OCI-M1 (cell line): ENCODE data around the gene ZBTB33.
A peak's percentile ranks its signal among the peaks of the same experiment; 100 is the strongest.

Experiments
- DNase-seq: peaks from one replicate; lab custom pipeline; 2025; lab: John Stamatoyannopoulos, UW

Gene ZBTB33

DNA sequence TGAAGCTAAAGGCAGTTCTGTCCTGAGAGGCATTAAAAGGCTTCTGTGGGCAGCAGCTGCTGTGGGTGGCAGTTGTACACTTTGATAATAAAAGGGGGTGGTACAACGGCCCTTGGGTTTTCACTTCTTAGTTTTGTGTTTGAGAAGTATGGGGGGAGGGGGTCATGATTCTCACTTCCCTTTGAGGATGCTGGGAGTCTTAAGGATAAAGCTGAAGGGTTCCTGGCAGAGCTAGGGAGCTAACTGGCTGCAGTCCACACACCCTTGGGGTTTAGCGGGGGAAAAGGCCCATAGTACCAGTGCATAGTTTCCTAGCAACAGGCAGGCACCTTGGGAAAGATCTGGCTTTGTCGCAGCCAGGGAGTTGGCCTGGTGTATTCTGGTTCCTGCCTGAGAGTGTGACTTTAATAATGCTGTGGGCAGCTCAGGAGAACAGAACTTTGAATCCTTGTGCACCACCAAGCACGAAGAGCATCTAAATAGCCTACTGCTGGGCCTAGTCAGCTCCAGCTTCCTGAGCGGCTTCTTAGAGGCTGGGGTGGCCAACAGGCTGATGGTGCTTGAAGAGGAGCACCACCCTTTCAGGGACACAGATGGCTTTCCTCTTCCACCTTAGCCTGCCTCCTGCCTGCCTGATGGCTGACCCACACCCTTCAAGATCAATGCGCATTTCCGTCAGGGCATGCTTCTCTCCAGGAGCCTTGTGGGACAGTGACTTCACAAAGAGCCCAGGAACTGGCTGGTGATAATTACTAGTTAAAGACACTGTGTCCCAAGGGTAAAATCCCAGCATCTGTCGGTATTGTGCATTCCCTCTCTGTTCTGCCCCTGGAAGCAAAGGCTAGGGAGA is 12.5 kb downstream of the ZBTB33 start:
- peak; percentile 65 for DNase-seq

DNA sequence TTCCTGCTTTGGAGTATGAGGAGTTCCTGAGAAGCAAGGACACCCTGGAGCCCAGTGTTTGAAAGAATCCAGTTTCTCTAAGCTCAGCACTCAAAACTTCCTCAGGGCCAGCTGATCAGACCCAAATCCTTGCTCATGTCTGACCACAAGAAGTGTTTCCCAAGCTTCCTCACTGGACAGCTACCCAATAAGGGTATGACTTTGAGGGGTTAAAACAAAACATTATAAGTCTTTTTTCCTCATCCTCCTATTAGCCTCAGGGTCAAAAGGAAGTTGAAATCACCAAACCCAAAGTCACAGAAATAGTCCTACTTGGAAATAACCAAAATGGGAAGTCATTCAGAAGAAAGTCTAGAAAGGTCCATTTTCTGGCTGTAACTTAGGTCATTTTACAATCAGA is 13.7 kb downstream of the ZBTB33 start:
- peak; percentile 7 for DNase-seq

DNA sequence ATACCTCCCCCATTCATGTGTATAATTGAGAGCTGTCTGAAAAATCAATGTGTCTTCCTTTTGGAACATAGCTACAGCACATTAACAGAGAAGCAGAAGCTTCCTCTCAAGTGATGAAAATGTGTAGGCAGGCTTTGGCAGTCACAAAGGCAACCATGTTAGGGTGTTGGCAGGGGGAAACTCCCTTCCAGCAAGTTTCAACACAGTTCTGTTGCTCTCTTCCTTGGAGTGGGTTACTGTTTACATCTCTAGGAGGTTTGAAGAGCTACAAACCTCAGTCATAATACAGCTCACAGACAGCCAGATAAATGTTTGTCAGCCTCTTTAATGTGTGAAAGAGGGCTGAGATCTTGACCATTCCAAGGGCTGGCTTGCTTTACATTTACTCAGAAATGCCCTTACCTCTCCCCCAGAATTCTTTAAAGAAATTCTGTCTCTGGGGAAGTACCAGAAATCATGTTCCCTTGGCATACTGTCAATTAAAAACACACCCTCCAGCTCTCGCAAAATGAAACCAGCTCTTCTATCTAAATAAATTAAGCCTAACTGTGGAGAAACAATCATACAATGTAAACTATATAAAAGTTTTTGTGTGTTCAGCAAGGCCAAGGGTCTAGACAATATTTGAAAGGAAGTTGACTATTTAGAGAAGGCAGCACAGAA is 18.9 kb downstream of the ZBTB33 start:
- peak; percentile 35 for DNase-seq

DNA sequence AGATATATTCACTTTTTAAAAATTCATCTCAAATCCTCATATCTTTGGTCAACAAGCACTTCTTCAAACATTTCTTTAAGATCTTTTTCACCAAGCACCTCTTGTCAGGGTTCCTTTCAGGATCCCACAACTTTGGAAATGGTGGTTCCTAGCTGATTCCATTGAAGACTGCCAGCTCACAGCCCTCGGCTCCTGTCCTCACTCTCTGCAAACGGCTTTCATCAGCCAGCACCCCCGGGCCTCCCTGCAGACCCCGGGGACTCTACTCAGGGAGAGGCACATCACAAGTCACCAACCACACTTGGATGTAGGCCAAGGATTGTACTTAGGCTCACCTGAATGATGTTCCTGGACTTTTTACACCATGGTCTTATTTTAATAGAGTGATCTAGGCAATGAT is 20.0 kb downstream of the ZBTB33 start:
- no peak for DNase-seq

DNA sequence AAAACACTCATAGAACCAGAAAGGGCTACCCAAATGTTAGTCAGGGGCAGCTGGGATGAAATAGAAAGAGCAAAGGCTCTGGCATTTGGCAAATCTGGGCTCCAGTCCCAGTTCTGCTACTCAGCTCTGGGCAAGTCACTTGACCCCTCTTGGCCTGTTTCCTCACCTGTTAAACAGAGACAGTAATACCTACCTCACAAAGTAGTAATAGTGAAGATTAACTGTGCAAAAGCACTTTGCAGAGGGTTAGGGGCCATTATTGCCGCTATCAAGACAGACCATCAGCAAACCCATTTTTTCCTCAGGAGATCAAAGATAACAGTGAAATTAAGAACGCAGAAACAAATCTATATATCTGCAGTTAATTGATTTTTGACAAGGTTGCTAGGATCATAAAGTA is 20.6 kb downstream of the ZBTB33 start:
- DNase-seq: no peak

DNA sequence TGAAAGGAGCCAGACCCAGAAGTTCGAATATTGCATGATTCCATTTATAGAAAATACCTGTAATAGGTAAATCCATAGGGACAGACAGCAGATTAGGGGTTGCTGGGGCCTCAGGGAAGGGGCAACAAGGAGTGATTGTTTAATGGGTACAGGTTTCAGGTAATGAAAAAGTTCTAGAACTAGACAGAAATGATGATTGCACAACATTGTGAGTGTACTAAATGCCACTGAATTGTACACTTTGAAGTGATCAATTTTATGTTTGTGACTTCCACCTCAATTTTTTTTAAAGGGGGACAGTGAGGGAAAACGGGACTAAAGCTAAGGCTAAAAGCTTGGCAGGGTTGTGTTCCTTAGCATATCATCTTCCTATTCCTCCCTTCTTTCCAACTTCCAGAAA is 23.5 kb downstream of the ZBTB33 start:
- DNase-seq: no peak

DNA sequence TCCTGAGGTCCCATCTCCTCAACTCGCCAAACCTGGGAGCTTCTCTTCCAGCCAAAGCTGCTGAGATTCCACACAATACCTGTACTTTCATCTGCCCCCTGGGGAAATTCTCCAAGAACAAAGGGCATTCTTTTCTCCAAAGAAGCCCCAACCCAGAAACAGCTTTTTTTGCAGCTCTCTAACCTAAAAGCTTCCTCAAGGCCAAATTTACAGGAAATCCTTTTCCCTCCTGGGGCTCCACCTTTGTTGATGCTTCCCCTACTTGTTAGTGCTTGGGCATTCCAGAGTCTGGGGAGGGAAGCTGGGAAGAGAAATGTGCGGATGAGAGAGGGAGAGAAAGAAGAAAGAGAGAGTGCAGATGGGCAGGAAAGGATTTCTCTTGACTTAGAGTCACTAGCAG is 24.3 kb downstream of the ZBTB33 start:
- no peak for DNase-seq

DNA sequence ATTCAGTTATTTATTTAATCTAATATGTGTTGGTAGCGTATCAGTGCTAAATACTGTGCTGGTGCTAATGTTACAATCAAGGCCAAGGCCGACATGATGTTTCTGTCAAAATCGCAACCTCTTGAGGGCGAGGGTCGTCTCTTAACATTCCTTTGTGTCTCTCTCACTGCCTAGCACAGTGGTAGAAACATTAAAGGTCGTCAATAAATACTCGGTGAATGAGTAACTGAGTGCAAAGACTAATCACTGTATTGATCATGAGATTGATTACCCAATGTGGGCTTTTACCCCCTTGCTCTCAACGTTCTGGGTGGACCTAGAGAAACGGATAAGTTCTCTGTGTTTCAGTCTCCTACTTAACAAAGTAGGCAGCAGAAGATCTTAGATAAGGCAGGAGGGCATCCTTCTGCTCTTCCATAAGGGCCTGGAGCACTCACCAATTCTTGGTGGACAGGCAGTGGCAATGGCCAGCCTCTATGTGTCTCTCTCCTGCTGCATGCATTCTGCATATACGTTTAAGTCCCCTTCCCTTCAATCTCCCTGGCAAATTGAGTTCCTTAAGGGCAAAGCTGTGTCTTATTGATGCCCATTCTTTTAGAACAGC is 30.5 kb downstream of the ZBTB33 start:
- DNase-seq: no peak

DNA sequence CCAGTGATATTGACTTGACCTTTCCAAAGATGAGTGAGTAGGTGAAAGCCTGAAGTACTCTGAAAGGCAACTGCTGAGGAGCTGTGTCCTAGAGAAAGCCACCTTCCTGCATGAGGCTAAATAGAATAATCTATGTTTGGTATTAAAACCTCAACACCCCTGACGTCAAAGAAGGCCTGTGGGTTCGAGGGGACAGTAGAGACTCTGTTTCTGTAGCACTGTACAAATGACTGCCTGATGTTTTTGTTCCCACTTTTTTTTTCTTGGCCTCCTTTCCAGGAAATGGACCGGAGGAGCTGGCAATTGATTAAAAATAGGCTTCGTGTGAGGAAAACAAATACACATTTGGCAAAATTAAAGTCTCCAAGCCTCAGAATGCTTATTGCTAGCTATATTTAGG is 31.1 kb downstream of the ZBTB33 start:
- no peak for DNase-seq

DNA sequence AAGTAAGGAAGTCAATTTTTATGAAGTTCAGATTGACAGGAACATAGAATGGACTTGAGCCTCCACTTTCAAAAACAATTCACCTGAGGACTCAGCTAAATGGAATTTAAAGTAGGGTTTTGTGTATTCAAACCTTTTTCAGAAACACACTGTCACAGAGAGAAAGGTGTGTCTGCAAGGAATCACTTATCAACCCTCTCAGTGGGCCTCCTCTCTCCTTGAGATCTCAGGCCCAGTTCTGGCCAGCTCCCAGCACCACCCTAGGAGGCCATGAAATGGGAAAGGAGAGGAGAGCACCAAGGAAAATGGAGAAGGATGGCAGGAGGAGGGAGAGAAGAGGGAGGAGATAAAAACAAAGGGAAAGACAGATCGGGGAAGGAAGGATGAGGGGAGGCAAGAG is 32.1 kb downstream of the ZBTB33 start:
- no peak for DNase-seq

DNA sequence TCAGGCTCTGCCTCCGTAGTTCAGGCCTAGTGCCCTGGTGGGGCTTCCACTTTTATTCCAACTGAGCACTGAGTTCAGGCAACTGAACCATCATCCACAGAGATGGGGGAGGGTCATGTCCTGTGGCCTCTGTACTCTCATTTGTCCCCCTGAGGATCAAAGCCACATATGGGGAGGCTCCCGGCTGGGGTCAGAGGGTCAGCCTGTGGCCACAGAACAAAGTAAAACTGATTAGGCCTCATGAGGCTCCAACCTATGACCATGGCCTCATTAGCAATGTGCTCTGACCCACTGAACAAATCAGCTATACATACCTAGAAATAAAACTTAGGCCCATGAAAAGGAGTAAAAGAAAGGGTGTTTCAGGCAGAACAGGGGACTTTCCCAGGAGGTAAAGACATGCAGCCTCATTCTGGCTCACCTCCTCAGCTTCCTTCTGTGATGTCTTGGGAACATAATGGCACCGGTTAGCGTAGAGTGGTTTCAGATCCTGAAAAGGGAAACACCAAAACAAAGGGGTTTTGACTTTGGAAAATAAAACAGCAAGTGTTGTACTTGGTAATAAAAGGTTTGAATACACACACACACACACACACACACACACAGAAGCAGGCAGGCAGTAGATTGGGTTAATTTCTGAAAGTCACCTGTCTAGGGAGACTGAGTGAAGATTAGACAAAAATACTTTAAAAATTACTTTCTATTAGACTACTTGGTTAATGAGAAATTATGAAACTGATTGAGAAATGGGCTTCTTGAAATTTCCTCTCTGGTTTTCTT is 36.3 kb downstream of the ZBTB33 start:
- peak; percentile 25 for DNase-seq

DNA sequence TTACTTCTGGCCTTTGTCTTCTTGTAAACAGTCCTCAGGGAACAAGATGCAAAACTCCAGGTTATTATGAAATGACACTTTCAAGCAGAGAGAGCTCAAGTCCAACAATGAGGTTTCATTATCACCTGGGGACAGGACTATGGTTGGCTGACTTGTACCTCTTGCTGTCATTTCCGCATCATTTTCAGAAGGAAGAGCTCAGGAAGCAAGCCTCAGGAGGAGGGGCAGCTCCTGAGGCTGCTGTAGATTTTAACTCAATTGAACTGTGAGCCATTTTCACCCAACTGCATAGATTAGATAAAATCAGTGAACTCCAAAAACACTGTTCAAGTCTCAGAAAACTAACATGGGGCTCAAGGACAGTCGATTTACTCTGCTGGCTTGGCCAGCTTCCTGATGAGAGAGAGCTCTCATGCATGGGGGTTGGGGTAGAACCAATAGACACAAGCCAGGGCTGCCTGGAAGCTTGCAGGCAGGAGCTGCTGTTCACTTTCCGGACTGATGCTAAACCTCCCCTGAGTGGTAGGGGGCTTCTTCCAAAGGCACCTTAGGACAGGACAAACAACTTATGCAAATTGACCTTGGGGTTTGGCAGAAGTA is 37.0 kb downstream of the ZBTB33 start:
- no peak for DNase-seq

DNA sequence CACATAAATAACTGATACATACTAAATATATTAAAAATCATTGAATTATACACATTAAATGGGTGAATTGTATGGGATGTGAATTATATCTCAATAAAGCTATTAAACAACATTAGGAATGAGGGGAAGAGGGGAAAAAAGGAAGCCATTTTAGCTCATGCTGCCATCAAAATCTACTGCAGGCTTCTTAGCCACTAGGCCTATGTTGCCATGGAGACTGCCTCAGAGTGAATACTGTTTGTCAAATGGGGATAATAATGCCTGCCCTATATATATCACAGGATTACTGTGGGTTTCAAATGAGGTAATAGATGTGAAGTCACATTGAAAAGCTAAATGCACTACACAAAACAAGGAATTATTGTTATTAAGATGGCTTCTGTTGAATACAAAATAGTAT is 39.5 kb downstream of the ZBTB33 start:
- no peak for DNase-seq

DNA sequence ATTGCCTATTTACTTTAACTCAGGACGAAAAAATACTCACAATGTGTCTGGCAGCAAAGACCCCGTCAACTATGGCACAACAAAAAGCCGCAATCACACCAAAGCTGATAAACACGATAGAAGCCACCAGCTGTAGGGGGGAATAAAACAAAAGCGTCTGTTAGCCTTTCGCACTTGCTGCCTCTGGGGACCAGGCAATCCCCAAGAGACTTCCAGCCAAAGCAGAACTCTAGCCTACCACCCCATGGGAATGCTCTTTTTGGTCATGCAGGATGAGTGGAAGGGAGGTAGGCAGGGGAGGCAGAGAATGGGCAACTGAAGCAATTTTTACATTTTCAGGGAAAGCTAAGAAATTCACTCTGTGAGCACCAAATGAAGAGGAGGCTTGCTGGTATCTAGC is 40.6 kb downstream of the ZBTB33 start:
- no peak for DNase-seq

DNA sequence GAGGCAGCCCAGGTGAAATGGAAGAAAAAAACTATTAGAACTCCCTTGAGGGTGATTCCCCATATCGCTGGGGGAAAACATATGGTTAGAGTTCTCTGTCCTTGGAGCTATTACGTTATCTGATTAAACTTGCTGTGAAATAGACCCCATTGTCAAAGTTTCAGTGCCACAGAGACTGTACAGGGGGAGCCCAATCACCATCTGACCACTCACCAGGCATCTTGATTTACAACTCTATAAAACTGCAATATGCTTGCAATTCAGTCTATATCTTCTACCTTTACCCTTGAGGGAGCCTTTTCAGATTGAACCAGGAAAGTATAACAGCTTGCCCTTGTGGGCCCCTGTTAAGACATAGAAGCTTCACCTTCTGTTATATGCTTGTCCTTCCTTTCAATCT is 42.4 kb downstream of the ZBTB33 start:
- no peak for DNase-seq

DNA sequence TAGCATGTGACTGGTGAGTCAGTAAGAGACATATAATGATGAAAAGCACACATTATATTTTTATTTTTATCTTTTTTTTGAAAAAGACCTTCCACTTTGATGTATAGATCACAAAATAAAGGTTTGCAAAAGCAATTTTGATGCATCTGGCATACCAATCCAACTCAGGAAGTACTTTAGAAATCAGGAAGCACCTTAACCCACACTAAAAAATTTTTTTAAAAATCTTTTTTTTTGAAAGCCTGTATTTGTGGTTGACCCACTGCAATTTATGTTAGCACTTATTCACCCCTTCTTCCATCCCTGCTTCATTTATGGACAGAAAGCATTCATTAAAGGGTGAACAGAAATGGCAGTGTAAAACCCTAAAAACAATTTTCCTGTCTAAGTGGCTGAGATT is 44.0 kb downstream of the ZBTB33 start:
- no peak for DNase-seq

DNA sequence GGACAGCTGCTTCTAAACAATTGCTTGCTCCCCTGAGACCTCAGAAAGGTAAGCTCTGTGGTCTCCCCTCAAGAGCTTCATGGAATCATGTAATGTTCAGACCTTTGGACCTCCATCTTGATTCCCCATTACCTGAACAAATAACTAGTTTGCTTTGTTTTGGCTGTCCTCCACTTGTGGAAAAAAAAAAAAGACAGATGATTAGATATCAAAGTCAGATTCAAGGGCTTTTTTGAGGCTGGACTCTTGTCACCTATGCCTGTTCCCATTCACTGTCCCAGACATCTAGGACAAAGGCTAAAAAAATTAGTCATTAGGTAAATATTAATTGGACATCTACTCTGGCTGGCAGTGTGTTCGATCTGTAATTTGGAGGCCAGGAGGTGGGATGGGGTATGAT is 47.3 kb downstream of the ZBTB33 start:
- DNase-seq: no peak

DNA sequence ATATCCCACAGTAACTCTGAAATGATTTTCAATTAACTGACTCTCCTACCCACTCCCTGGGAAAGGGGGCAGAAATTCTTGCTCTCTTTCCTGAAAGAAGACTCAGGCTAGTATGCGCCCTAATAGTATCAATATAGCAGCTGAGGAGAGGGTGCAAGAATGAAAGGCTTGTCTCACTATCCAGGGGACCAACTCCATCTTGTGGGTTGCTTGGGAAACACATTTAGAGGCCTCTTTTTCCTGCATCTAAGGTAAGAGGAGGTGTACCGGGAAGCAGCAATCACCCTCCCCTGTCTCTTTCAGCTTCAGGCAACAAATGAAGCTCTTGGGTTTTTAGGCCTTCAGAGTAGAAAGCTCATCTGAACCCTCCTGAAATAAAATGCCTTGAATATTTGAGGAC is 49.3 kb downstream of the ZBTB33 start:
- DNase-seq: peak; percentile 49

DNA sequence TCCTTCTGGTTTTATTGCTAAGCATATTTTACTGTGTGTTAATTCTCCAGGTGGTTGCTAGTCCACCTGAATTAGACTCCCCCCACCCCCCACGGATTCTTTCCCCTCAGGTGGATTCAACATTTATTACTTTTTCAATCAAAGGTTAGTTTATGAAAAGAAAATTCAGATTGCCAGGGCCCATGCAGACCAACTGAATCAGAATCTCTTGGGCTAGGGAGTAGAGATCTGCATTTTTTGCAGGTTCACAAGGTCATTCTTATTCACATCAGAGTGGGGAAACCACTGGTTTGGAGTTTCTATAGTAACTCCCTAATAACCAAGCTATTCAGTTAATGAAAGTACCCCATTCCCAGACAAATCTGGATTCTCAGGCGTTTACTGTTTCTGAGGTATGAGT is 50.9 kb downstream of the ZBTB33 start:
- no peak for DNase-seq

DNA sequence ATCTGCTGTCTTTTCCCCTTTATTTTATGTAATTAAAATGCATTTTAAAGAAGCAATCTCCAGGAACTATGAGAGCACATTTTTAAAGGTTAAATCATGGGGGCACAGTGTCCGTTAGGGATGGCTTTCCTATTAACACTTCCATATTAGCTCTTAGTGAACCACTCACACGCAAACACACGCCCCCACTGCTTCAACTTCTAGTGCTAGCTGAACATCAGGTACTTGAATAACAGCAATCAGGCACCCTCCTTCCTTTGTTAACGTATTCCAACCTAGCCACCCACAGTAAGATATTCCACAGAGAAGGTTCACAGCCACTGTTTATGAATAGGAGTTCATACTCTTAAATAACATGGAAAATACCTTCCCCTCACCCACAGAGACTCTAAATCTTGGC is 51.3 kb downstream of the ZBTB33 start:
- no peak for DNase-seq

DNA sequence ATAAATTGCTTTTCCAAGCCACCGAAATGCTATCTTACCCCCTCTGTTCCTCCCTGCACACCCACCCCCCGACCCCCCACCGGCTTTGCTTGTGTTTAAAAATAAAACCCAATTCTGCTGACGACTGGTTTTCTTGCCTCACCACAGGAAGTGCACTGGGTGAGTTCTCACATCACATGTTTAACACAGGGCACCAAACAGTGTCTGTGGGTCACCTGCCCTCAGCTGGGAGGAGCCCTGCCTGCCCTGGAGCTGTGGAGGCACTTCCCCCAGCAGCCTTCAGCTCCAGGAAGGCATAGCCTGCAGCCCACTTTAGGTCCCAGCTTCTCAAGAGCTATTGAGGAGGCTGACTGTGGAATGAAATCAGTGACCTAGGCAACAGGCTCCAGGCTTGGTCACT is 51.8 kb downstream of the ZBTB33 start:
- DNase-seq: peak; percentile 55

DNA sequence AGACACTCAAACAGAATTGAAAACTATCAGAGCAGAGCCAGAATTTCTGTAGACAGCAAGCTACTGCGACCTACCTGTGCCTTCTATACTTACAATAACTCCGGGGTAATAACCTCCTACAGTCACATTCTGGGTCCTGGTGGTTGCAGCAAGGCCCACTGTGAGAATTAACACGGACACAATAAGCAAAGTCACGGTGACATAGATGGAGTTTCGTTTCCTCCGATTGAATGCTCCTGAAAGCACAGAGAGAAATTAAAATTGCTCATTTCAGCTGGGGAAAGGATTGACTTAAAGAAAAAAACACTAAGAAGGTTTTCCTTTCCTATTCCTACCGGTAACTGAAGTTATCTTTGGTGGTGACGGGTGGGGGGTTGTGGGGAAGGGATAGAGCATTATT is 53.6 kb downstream of the ZBTB33 start:
- DNase-seq: no peak
